ENCODE measurements around the gene FGL2.
"Not testable (repeated sequence)": the region's sequence is repeated elsewhere in the genome, so short reads cannot be mapped to it uniquely, and the experiment has no call there.

The FGL2 gene

GRCh38 chr7:77199013-77199966 is at the start of gene FGL2:
Gene FGL2, minus strand, starts transcription at chr7:77199819. Its CDS starts 26 bp downstream, at chr7:77199793.
- no peak for DNase-seq

DNA sequence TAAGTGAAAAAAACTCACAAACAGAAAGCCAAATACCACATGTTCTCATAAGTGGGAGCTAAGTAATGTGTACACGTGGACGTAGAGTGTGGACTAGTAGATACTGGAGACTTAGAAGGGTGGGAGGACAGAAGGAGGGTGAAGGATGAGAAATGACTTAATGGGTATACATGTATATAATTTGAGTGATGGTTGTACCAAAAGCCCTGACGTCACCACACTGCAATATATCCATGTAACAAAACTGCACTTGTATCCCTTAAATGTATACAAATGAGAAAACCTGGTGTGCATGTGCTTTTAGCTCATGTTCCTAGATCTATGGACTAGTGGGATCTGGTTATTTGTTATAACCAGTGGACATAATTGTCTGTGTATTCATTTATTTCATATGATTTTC is 48.5 kb upstream of the FGL2 start:
- DNase-seq, result no peak

- peak; percentile 94 for DNase-seq
Observed at GRCh38 chr7:77247206-77247850, 47.7 kb upstream of the FGL2 start.

DNA sequence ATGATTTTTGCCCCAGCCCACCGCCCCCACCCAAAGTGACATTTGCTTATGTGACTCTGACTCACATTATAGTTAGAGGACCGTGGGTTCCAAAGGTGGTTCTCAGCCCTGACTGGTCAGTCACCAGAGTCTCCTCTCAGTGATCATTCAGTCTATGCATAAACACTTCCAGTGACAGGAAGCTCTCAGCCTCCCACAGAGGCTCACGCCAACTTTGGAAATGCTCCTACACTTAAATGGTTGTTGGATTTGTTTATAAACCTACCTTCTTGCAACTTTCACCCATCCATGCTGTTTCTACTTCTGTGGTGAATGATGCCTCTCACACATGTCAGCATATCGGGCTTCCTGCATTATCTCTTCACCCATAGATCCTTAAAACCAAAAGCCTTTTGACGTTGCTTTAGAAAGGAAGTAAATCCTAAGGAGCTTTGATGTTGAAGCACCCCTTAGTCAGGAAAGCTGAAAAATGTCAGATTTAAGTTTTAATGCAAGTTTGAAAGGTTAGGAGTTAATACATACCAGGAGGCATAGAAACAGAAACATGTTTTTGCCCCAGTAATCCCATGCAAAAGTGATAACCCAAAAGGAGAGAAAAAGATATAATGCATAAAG is 46.5 kb upstream of the FGL2 start:
- peak; percentile 50 for DNase-seq

DNA sequence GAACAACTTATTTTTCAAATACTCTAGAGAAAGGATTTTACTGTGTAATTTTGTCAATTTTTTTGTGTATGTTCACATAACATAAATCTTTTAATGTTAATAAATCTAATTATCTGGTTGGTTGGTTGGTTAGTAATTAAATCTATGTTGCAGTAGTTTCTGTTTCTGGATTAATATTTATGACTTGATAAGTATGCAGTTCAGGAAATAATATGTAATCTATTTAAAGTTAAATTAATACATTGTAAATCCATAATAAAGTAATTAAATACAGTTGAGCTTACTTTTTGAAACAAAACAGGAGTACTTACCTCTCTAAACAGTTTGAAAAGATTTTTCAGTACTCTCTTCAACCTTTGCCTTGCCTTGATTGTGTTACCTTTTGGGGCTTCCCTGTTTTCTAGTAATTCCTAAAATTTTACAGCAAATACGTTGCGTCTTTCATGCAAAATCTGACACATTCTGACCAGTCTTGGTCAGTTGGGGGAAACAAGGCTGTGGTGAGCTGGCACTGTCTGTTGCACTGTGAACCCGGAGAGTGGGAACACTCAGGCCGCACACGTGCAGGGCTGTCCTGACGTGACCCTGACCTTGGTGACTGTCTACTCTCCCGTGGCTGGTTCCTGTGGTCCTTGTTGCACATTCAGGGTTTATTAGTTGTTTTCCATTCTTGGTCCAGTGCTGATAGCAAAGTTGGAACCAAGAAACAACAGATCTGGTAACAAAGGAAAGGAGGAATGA is 45.6 kb upstream of the FGL2 start:
- no peak for DNase-seq

DNA sequence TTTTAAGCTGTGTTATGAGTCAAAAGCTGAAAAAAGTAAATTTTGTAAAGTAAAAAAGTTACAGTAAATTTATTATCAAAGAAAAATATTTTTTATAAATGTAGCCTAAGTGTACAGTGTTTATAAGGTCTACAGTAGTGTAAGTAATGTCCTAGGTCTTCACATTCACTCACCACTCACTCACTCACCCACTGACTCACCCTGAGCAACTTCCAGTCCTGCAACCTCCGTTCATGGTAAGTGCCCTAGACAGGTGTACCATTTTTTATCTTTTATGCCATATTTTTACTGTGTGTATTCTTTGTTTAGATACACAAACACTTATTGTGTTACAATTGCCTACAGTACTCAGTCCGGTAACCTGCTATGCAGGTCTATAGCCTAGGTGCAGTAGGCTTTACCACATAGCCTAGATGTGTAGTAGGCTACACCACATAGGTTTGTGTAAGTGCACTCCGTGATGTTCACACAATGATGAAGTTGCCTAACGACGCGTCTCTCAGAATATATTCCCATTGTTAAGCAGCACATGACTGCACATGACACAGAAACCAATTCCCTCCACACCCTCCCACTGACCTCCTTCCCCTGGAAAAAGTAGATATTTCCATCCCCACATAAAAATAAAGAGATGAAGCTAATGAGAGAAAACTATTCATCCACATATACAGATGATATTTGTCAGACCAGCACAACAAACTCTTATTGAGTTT is 44.8 kb upstream of the FGL2 start:
- no peak for DNase-seq

DNA sequence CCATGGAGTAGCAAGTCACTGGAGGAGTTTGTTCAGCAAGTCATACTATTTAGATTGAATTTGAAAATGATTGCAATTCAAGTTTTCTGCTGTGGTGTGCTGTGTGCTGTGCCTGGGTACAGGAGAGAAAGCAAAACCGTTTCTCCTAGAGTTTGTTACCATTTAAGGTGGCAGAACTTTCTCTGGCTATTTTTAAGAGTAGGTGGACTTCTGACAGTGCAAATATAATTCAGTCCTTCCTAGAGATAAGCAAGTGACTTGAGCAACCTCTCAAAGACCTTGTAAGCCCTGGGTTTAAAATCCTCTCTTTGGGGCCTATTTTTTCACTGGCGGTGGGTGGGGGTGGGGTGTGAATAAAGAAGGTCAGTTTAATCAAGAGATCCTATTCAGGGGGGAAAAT is 42.9 kb upstream of the FGL2 start:
- DNase-seq, result peak; percentile 28

DNA sequence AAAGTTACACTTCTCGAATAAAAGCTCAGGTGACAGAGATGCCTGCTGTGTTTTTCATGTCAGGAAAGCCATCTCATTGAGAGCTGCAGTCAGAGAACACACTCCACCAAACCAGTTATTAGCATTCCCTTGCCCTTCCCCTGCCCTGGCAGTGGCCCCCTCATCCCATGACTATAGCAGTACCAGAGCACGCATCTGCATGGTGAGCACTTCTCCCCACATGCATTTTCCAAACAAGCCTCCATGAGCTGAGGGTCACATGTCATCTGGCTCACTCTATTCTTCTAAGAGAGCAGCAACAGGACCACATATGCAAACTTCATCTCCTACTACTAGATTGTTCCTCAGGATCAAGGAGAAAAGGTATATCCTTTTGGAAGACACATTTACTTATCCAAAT is 42.4 kb upstream of the FGL2 start:
- DNase-seq, result no peak

DNA sequence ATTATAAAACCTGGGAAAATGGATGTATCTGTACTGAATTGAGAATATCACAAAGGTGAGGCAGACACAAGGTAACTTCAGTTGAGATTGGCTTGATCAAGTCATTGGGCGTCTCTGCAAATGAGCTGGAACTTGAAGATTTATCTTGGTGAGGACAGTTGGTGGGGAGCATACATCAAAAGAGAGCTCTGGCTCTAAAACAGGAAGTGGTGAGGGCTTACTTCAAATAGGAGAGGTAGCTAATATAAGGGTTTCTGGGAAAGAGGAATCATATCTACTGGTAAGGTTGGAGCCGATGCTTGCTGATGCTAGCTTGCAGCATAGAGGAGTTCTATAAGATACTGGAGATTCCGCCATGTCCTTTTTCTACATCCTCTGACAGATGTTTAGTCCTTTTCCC is 39.9 kb upstream of the FGL2 start:
- peak; percentile 77 for DNase-seq

DNA sequence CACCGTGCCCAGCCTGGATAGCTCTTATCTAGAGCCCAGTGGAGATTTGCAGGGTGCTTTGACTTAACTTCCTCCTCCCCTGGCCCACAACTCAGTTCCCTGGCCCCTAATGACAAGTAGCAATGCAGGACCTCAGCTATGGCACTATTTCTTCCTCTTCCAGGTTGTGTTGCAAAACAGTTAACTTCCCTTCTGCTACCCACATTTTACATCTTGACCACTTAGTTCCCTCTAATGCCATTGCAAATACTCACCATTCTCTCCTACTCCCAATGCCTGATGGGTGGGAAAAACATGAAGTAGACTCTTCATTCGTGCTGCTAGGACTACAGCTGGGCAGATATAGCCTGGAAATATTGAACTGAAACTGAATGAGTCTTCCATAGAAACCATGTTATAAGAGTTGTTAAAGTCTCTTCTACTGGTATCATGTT is 39.1 kb upstream of the FGL2 start:
- peak; percentile 55 for DNase-seq

GRCh38 chr7:77235276-77235675 is 35.7 kb upstream of the FGL2 start:
- no peak for DNase-seq

- DNase-seq, result no peak
Observed at GRCh38 chr7:77232467-77232866, 32.8 kb upstream of the FGL2 start.

DNA sequence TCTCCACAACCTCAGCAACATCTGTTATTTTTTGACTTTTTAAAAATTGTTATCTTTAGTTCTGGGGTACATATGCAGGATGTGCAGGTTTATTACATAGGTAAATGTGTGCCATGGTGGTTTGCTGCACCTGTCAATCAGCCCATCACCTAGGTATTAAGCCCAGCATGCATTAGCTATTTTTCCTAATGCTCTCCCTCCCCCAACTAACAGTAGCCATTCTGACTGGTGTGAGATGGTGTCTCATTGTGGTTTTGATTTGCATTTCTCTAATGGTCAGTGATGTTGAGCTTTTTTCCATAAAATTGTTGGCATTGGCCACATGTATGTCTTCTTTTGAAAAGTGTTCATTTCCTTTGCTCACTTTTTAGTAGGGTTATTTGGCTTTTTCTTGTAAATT is 29.2 kb upstream of the FGL2 start:
- not testable (repeated sequence) for DNase-seq

- no peak for DNase-seq
Observed at GRCh38 chr7:77226357-77226839, 26.8 kb upstream of the FGL2 start.

GRCh38 chr7:77223261-77223660 is 23.6 kb upstream of the FGL2 start:
- no peak for DNase-seq

GRCh38 chr7:77222819-77223218 is 23.2 kb upstream of the FGL2 start:
- no peak for DNase-seq

DNA sequence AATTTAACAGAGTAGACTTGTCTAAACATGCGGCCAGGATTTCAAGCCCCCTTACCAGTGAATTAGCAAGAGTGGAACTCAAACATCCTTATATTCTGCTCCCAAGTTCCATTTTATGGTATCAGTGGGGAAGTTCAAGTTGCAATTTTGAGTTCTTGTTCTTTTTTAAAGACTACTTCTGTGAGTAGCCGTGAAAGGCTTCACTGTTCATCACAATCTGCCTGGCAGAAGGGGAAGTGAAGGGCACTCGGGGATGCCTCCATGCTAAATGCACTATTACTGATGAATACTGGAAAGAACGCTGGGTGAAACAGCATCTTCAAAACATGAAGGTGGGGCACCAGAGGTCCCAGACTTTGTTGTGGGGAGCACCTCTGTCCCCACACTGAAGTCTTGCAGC is 22.4 kb upstream of the FGL2 start:
- no peak for DNase-seq

- not testable (repeated sequence) for DNase-seq
Observed at GRCh38 chr7:77219701-77220331, 20.2 kb upstream of the FGL2 start.

DNA sequence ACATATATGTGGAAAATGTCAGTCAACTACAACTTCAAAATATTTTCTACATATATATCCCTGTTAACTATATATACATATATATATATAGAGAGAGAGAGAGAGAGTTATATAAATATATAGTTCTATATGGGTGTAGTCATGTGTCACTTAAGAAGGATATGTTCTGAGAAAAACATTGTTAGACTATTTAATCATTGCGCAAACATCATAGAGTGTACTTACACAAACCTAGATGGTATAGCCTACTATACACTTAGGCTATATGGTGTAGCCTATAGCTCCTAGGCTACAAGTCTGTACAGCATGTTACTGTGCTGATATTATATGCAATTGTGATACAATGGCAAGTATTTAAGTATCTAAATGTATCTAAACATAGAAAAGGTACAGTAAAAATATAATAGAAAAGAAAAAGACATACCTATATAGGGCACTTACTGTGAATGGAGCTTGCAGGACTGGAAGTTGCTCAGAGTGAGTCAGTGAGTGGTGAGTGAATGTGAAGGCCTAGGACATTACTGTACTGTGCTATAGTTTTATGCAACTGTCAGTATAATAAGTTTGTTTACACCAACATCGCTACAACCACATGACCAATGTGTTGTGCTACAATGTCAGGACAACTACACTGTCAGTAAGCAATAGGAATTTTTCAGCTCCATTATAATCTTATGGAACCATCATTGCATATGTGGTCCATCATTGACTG is 18.0 kb upstream of the FGL2 start:
- DNase-seq, result no peak

- DNase-seq, result no peak
Observed at GRCh38 chr7:77216181-77216845, 16.7 kb upstream of the FGL2 start.

Measured in OCI-M1 (cell line).